HEK293 (cell line): ENCODE results near the gene SPATA24.

Experiments
- HOXC10 ChIP-seq: sonication (generic); formaldehyde crosslinking; IDR thresholded peaks from 2 replicates; pipeline ENCODE4 v1.8.1; 2023; ENCODE audit warnings: mild to moderate bottlenecking, missing genetic modification reagents
- KLF1 ChIP-seq: fragments of 450-650 bp; formaldehyde crosslinking; IDR thresholded peaks from 2 replicates; pipeline ENCODE4 v1.5.1; 2016; ENCODE audit warnings: missing biosample characterization, missing genetic modification characterization
- OSR2 ChIP-seq: fragments of 450-650 bp; formaldehyde crosslinking; IDR thresholded peaks from 2 replicates; pipeline ENCODE4 v1.5.1; 2016; ENCODE audit warnings: missing biosample characterization, missing genetic modification characterization
- YY1 ChIP-seq: fragments of 450-650 bp; formaldehyde crosslinking; IDR thresholded peaks from 2 replicates; pipeline ENCODE4 v1.5.1; 2018; ENCODE audit warnings: missing biosample characterization, missing genetic modification characterization
- ZNF660 ChIP-seq: fragments of 450-650 bp; IDR thresholded peaks from 2 replicates; pipeline ENCODE4 v1.5.1; 2018; ENCODE audit warnings: missing biosample characterization, mild to moderate bottlenecking, missing genetic modification characterization
- ZNF768 ChIP-seq: fragments of 450-650 bp; formaldehyde crosslinking; IDR thresholded peaks from 2 replicates; pipeline ENCODE4 v1.5.1; 2018; ENCODE audit warnings: missing biosample characterization, mild to moderate bottlenecking, missing genetic modification characterization
- ZNF785 ChIP-seq: fragments of 450-650 bp; formaldehyde crosslinking; IDR thresholded peaks from 2 replicates; pipeline ENCODE4 v1.5.1; 2016; ENCODE audit warnings: missing biosample characterization, missing genetic modification characterization
- TF ChIP-seq, protein P1 (sequence below): fragments of 450-650 bp; formaldehyde crosslinking; IDR thresholded peaks from 2 replicates; pipeline ENCODE4 v1.5.1; 2016; ENCODE audit warnings: missing biosample characterization, missing genetic modification characterization, low read depth
- TF ChIP-seq, protein P2 (sequence below): fragments of 450-650 bp; formaldehyde crosslinking; IDR thresholded peaks from 2 replicates; pipeline ENCODE4 v1.5.1; 2016; ENCODE audit warnings: missing biosample characterization, missing genetic modification characterization, borderline replicate concordance
- TF ChIP-seq, protein P3 (sequence below): fragments of 450-650 bp; formaldehyde crosslinking; IDR thresholded peaks from 2 replicates; pipeline ENCODE4 v1.5.1; 2016; ENCODE audit warnings: missing biosample characterization, missing genetic modification characterization
- TF ChIP-seq, protein P4 (sequence below): fragments of 450-650 bp; formaldehyde crosslinking; IDR thresholded peaks from 2 replicates; pipeline ENCODE4 v1.5.1; 2016; ENCODE audit warnings: missing biosample characterization, missing genetic modification characterization
- TF ChIP-seq, protein P5 (sequence below): fragments of 450-650 bp; formaldehyde crosslinking; IDR thresholded peaks from 2 replicates; pipeline ENCODE4 v1.5.1; 2016; ENCODE audit warnings: missing biosample characterization, missing genetic modification characterization

DNA sequence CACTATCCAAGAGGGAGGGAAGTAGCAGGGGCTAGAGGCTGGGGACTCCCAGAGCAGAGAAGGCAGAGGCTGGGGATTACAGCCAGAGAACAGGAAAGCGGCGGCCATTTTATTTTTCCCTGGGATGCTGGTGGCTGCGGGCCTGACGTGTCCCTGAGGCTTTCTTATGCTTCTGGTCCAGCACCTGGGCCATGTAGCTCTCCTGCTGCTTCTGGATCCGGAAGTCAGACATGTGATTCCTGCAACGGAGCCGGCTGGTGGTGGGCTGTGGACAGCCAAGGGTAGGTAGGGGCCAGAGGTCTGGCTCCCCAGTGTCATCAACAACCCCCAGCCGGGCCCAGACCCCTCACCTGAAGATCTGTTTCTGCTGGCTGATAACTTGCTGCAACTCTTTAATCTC lies 7.2 kb downstream of the SPATA24 start:
- TF ChIP-seq, protein P1, sequence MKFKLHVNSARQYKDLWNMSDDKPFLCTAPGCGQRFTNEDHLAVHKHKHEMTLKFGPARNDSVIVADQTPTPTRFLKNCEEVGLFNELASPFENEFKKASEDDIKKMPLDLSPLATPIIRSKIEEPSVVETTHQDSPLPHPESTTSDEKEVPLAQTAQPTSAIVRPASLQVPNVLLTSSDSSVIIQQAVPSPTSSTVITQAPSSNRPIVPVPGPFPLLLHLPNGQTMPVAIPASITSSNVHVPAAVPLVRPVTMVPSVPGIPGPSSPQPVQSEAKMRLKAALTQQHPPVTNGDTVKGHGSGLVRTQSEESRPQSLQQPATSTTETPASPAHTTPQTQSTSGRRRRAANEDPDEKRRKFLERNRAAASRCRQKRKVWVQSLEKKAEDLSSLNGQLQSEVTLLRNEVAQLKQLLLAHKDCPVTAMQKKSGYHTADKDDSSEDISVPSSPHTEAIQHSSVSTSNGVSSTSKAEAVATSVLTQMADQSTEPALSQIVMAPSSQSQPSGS = no peak
- TF ChIP-seq YY1 (tag by site-specific recombination) = no peak
- TF ChIP-seq HOXC10 = no peak
- TF ChIP-seq, protein P2, sequence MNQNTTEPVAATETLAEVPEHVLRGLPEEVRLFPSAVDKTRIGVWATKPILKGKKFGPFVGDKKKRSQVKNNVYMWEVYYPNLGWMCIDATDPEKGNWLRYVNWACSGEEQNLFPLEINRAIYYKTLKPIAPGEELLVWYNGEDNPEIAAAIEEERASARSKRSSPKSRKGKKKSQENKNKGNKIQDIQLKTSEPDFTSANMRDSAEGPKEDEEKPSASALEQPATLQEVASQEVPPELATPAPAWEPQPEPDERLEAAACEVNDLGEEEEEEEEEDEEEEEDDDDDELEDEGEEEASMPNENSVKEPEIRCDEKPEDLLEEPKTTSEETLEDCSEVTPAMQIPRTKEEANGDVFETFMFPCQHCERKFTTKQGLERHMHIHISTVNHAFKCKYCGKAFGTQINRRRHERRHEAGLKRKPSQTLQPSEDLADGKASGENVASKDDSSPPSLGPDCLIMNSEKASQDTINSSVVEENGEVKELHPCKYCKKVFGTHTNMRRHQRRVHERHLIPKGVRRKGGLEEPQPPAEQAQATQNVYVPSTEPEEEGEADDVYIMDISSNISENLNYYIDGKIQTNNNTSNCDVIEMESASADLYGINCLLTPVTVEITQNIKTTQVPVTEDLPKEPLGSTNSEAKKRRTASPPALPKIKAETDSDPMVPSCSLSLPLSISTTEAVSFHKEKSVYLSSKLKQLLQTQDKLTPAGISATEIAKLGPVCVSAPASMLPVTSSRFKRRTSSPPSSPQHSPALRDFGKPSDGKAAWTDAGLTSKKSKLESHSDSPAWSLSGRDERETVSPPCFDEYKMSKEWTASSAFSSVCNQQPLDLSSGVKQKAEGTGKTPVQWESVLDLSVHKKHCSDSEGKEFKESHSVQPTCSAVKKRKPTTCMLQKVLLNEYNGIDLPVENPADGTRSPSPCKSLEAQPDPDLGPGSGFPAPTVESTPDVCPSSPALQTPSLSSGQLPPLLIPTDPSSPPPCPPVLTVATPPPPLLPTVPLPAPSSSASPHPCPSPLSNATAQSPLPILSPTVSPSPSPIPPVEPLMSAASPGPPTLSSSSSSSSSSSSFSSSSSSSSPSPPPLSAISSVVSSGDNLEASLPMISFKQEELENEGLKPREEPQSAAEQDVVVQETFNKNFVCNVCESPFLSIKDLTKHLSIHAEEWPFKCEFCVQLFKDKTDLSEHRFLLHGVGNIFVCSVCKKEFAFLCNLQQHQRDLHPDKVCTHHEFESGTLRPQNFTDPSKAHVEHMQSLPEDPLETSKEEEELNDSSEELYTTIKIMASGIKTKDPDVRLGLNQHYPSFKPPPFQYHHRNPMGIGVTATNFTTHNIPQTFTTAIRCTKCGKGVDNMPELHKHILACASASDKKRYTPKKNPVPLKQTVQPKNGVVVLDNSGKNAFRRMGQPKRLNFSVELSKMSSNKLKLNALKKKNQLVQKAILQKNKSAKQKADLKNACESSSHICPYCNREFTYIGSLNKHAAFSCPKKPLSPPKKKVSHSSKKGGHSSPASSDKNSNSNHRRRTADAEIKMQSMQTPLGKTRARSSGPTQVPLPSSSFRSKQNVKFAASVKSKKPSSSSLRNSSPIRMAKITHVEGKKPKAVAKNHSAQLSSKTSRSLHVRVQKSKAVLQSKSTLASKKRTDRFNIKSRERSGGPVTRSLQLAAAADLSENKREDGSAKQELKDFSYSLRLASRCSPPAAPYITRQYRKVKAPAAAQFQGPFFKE (tag by site-specific recombination) = no peak
- no peak for TF ChIP-seq KLF1
- TF ChIP-seq, protein P3, sequence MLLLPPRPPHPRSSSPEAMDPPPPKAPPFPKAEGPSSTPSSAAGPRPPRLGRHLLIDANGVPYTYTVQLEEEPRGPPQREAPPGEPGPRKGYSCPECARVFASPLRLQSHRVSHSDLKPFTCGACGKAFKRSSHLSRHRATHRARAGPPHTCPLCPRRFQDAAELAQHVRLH (tag by site-specific recombination) = no peak
- TF ChIP-seq ZNF660 (tag by site-specific recombination) = no peak
- TF ChIP-seq ZNF785 (tag by site-specific recombination) = no peak
- TF ChIP-seq, protein P4, sequence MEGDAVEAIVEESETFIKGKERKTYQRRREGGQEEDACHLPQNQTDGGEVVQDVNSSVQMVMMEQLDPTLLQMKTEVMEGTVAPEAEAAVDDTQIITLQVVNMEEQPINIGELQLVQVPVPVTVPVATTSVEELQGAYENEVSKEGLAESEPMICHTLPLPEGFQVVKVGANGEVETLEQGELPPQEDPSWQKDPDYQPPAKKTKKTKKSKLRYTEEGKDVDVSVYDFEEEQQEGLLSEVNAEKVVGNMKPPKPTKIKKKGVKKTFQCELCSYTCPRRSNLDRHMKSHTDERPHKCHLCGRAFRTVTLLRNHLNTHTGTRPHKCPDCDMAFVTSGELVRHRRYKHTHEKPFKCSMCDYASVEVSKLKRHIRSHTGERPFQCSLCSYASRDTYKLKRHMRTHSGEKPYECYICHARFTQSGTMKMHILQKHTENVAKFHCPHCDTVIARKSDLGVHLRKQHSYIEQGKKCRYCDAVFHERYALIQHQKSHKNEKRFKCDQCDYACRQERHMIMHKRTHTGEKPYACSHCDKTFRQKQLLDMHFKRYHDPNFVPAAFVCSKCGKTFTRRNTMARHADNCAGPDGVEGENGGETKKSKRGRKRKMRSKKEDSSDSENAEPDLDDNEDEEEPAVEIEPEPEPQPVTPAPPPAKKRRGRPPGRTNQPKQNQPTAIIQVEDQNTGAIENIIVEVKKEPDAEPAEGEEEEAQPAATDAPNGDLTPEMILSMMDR (tag by site-specific recombination) = no peak
- TF ChIP-seq, protein P5, sequence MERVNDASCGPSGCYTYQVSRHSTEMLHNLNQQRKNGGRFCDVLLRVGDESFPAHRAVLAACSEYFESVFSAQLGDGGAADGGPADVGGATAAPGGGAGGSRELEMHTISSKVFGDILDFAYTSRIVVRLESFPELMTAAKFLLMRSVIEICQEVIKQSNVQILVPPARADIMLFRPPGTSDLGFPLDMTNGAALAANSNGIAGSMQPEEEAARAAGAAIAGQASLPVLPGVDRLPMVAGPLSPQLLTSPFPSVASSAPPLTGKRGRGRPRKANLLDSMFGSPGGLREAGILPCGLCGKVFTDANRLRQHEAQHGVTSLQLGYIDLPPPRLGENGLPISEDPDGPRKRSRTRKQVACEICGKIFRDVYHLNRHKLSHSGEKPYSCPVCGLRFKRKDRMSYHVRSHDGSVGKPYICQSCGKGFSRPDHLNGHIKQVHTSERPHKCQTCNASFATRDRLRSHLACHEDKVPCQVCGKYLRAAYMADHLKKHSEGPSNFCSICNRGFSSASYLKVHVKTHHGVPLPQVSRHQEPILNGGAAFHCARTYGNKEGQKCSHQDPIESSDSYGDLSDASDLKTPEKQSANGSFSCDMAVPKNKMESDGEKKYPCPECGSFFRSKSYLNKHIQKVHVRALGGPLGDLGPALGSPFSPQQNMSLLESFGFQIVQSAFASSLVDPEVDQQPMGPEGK (tag by site-specific recombination) = no peak
- no peak for TF ChIP-seq OSR2 (tag by site-specific recombination)
- TF ChIP-seq ZNF768 (tag by site-specific recombination) = no peak
